HepG2 (cell line): ENCODE measurements around the gene XKR7. TPM values are rescaled to one million over a fixed set of nuclear protein-coding genes. Genes with fewer than 3 reads are reported as not detected.

Experiments used
- BHLHE40 ChIP-seq: IDR thresholded peaks from 2 replicates; pipeline ENCODE4 v1.6.1; 2011; ENCODE audit warnings: low read length, improper control_type of control experiment
- HMG20A ChIP-seq: IDR thresholded peaks from 2 replicates; pipeline ENCODE4 v1.6.1; 2016; ENCODE audit warnings: borderline replicate concordance
- MAZ ChIP-seq, 2 experiments: sonication (generic) in 1 of 2; formaldehyde crosslinking in 1 of 2; IDR thresholded peaks; 2 replicates each; pipeline versions ENCODE4 v1.5.0 to v1.6.1; 2012 to 2020; ENCODE audit warnings: low read depth in 2 of 2, mild to moderate bottlenecking in 2 of 2, borderline replicate concordance in 1 of 2, improper control_type of control experiment in 1 of 2, low read length in 1 of 2, missing genetic modification reagents in 1 of 2, moderate library complexity in 1 of 2
- NFE2L2 ChIP-seq: fragments of 150-350 bp; IDR thresholded peaks from 2 replicates; pipeline ENCODE4 v1.6.1; 2014; ENCODE audit warnings: low read length
- RAD21 ChIP-seq: fragments of 450-650 bp; formaldehyde crosslinking; IDR thresholded peaks from 2 replicates; pipeline ENCODE4 v1.5.0; 2020; ENCODE audit warnings: mild to moderate bottlenecking
- RERE ChIP-seq: IDR thresholded peaks from 2 replicates; pipeline ENCODE4 v1.6.1; 2016; ENCODE audit warnings: low read depth, missing genetic modification reagents, missing compliant biosample characterization
- SKI ChIP-seq: fragments of 450-650 bp; IDR thresholded peaks from one replicate; pipeline ENCODE4 v1.6.1; 2018; ENCODE audit warnings: mild to moderate bottlenecking; ENCODE audit not compliant: partially characterized antibody
- SPEN ChIP-seq: sonication (generic); formaldehyde crosslinking; IDR thresholded peaks from 2 replicates; pipeline ENCODE4 v1.5.1; 2020; ENCODE audit warnings: low read depth, mild to moderate bottlenecking, missing genetic modification reagents
- TBL1XR1 ChIP-seq: fragments of 150-350 bp; IDR thresholded peaks from 2 replicates; pipeline ENCODE4 v1.6.1; 2014; ENCODE audit warnings: borderline replicate concordance, low read length; ENCODE audit not compliant: partially characterized antibody
- polyA plus RNA-seq, 8 experiments: library from polyadenylated mRNA; depleted of rRNA in 3 of 8; stranded (reverse) in 7 of 8; unstranded in 1 of 8; fragments of >200 nt; fragmentation: Illumina TruSeq in 4 of 8; extraction: Trizol in 4 of 8; gene quantifications; 2 replicates each; pipeline versions ENCODE4 v1.2.1 to v1.2.3, GENCODE V29; 2011 to 2016; ENCODE audit warnings: low read depth in 4 of 8, missing spikeins in 1 of 8, mixed read lengths in 1 of 8; ENCODE audit not compliant: insufficient read depth in 1 of 8
- total RNA-seq, 5 experiments: library from RNA; depleted of rRNA; stranded (reverse); fragments of >200 nt; fragmentation: Illumina TruSeq; extraction: Trizol; gene quantifications; 2 replicates each; pipeline ENCODE4 v1.2.3, GENCODE V29; 2016; ENCODE audit warnings: low read depth in 1 of 5
- TF ChIP-seq, protein P1 (sequence below): sonication (generic); formaldehyde crosslinking; IDR thresholded peaks from 2 replicates; pipeline ENCODE4 v1.4.0; 2020; ENCODE audit warnings: missing genetic modification reagents, borderline replicate concordance

Gene XKR7
- total and polyA plus RNA-seq, 2 of the 13 experiments (the other 11 are each of a cell fraction or from before 2014, with no cell fraction given), result not detected

GRCh38 chr20:31968291-31969126 lies 558 bp downstream of the XKR7 start (continued):
- TF ChIP-seq HMG20A (CRISPR knock-in tag) (peak; percentile 99), MAZ (IDR thresholded peaks at IDR 0.05; ENCODE audit: borderline replicate concordance, low read depth, low read length) (0 out of 2 replicates have a peak, but pooled peaks have one; percentile 41), MAZ (CRISPR knock-in tag; IDR thresholded peaks at IDR 0.05; ENCODE audit: low read depth) (peak; percentile 100), SKI (peak; percentile 86), RERE (CRISPR knock-in tag) (peak; percentile 100), SPEN (peak; percentile 100), RAD21 (CRISPR knock-in tag) (peak; percentile 90), TBL1XR1 (no peak), BHLHE40 (0 out of 2 replicates have a peak, but pooled peaks have one; percentile 19), NFE2L2 (no peak)
- TF ChIP-seq, protein P1, sequence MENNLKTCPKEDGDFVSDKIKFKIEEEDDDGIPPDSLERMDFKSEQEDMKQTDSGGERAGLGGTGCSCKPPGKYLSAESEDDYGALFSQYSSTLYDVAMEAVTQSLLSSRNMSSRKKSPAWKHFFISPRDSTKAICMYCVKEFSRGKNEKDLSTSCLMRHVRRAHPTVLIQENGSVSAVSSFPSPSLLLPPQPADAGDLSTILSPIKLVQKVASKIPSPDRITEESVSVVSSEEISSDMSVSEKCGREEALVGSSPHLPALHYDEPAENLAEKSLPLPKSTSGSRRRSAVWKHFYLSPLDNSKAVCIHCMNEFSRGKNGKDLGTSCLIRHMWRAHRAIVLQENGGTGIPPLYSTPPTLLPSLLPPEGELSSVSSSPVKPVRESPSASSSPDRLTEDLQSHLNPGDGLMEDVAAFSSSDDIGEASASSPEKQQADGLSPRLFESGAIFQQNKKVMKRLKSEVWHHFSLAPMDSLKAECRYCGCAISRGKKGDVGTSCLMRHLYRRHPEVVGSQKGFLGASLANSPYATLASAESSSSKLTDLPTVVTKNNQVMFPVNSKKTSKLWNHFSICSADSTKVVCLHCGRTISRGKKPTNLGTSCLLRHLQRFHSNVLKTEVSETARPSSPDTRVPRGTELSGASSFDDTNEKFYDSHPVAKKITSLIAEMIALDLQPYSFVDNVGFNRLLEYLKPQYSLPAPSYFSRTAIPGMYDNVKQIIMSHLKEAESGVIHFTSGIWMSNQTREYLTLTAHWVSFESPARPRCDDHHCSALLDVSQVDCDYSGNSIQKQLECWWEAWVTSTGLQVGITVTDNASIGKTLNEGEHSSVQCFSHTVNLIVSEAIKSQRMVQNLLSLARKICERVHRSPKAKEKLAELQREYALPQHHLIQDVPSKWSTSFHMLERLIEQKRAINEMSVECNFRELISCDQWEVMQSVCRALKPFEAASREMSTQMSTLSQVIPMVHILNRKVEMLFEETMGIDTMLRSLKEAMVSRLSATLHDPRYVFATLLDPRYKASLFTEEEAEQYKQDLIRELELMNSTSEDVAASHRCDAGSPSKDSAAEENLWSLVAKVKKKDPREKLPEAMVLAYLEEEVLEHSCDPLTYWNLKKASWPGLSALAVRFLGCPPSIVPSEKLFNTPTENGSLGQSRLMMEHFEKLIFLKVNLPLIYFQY (CRISPR knock-in tag), result peak; percentile 100
